H1 (cell line): ENCODE measurements around the gene CPHXL. TPM values are rescaled to one million over a fixed set of nuclear protein-coding genes. Genes with fewer than 3 reads are reported as not detected.

Source experiments
- CTCF ChIA-PET: fragments of 300-600 bp; sonication (Branson Sonifier 250); formaldehyde crosslinking; loops from one replicate; lab custom pipeline; 2021; ENCODE audit not compliant: partially characterized antibody; lab: Charles Lee
- POLR2A ChIA-PET: fragments of 300-600 bp; sonication (Branson Sonifier 250); formaldehyde crosslinking; loops from one replicate; lab custom pipeline; 2021; ENCODE audit warnings: inconsistent platforms; ENCODE audit not compliant: partially characterized antibody; lab: Charles Lee
- DNase-seq, 2 experiments: peaks; one replicate each; pipeline versions ENCODE4 v3.0.0 to v3.0.0-alpha.2; 2010 to 2022; ENCODE audit warnings: low spot score in 2 of 2, low read depth in 1 of 2, mixed read lengths in 1 of 2
- FAIRE-seq: peaks from 2 replicates; lab custom pipeline; 2011; peaks lifted over from hg19 to GRCh38; lab: Jason Lieb, UNC
- H2AFZ ChIP-seq: 2 replicates; pipeline ENCODE4 v1.8.1; 2012; ENCODE audit warnings: low read length, inconsistent platforms
- H2AK5ac ChIP-seq: 2 replicates; pipeline ENCODE4 v1.6.1; 2013; ENCODE audit warnings: low read depth, low read length
- H2BK120ac ChIP-seq: replicated peaks from 2 replicates; pipeline ENCODE3; 2013; ENCODE audit warnings: low read depth, low read length, inconsistent platforms
- H2BK12ac ChIP-seq: 2 replicates; pipeline ENCODE4 v1.6.1; 2013; ENCODE audit warnings: low read depth, low read length
- H2BK15ac ChIP-seq: 2 replicates; pipeline ENCODE4 v1.6.1; 2013; ENCODE audit warnings: low read length
- H2BK20ac ChIP-seq: 2 replicates; pipeline ENCODE4 v1.6.1; 2013; ENCODE audit warnings: low read length
- H2BK5ac ChIP-seq: 2 replicates; pipeline ENCODE4 v1.6.1; 2013; ENCODE audit warnings: low read depth, low read length
- H3K14ac ChIP-seq: 2 replicates; pipeline ENCODE4 v1.6.1; 2013; ENCODE audit warnings: inconsistent platforms; ENCODE audit not compliant: insufficient read length
- H3K18ac ChIP-seq: 2 replicates; pipeline ENCODE4 v1.6.1; 2013; ENCODE audit warnings: low read length; ENCODE audit errors: extremely low read depth
- H3K23ac ChIP-seq: 2 replicates; pipeline ENCODE4 v1.6.1; 2013; ENCODE audit warnings: inconsistent platforms; ENCODE audit not compliant: insufficient read length
- H3K23me2 ChIP-seq: 2 replicates; pipeline ENCODE4 v1.6.1; 2013; ENCODE audit warnings: low read depth, low read length
- H3K27ac ChIP-seq: 2 replicates; pipeline ENCODE4 v1.6.1; 2011; ENCODE audit warnings: low read depth, low read length, inconsistent platforms
- H3K27me3 ChIP-seq, 4 experiments: replicated peaks in 1 of 4; 1 replicate in 1 of 4; 2 replicates in 3 of 4; pipeline versions ENCODE4 v1.6.1 to v1.8.1; 2011 to 2013; ENCODE audit warnings: low read length in 3 of 4, mild to moderate bottlenecking in 3 of 4, inconsistent platforms in 2 of 4, mixed read lengths in 2 of 4, moderate library complexity in 1 of 4; ENCODE audit not compliant: control insufficient read depth in 3 of 4, insufficient read depth in 3 of 4; ENCODE audit errors: extremely low read depth in 1 of 4
- H3K36me3 ChIP-seq, 4 experiments: 2 replicates each; pipeline versions ENCODE4 v1.6.1 to v1.8.1; 2011 to 2013; ENCODE audit warnings: mild to moderate bottlenecking in 4 of 4, low read length in 3 of 4, moderate library complexity in 2 of 4, control low read depth in 1 of 4, inconsistent platforms in 1 of 4; ENCODE audit not compliant: insufficient read depth in 4 of 4, control insufficient read depth in 2 of 4
- H3K4ac ChIP-seq: replicated peaks from 2 replicates; pipeline ENCODE3; 2013; ENCODE audit warnings: low read length, low read depth, mixed read lengths, inconsistent platforms; ENCODE audit not compliant: insufficient read length
- H3K4me1 ChIP-seq, 4 experiments: replicated peaks in 1 of 4; 1 replicate in 1 of 4; 2 replicates in 3 of 4; pipeline versions ENCODE4 v1.6.1 to v1.8.1; 2011 to 2013; ENCODE audit warnings: low read length in 3 of 4, inconsistent platforms in 2 of 4, mixed read lengths in 1 of 4; ENCODE audit not compliant: insufficient read depth in 4 of 4, control insufficient read depth in 3 of 4
- H3K4me2 ChIP-seq, 2 experiments: 2 replicates each; pipeline versions ENCODE4 v1.6.1 to v1.8.1; 2011 to 2013; ENCODE audit warnings: low read depth in 2 of 2, low read length in 2 of 2, control low read depth in 1 of 2, inconsistent platforms in 1 of 2, mild to moderate bottlenecking in 1 of 2; ENCODE audit not compliant: insufficient read depth in 1 of 2
- H3K4me3 ChIP-seq, 4 experiments: fragments of 200-600, 300-600 bp in 1 of 4; sonication (generic), shearing (Covaris generic), sonication (Bioruptor Twin) in 1 of 4; 2 replicates each; pipeline versions ENCODE4 v1.5.1 to v1.8.1; 2011 to 2016; ENCODE audit warnings: low read length in 4 of 4, low read depth in 3 of 4, control low read depth in 2 of 4, inconsistent platforms in 2 of 4, mild to moderate bottlenecking in 2 of 4, mixed read lengths in 1 of 4, moderate library complexity in 1 of 4; ENCODE audit not compliant: insufficient read depth in 2 of 4; ENCODE audit errors: extremely low read depth in 1 of 4
- H3K56ac ChIP-seq: replicated peaks from 2 replicates; pipeline ENCODE3; 2013; ENCODE audit warnings: low read depth, mild to moderate bottlenecking, mixed read lengths, low read length, inconsistent platforms; ENCODE audit not compliant: insufficient read length
- H3K79me1 ChIP-seq: 2 replicates; pipeline ENCODE4 v1.6.1; 2013; ENCODE audit warnings: low read depth, low read length, control low read depth
- H3K79me2 ChIP-seq, 2 experiments: 2 replicates each; pipeline versions ENCODE4 v1.6.1 to v1.8.1; 2012 to 2013; ENCODE audit warnings: low read length in 2 of 2, mild to moderate bottlenecking in 2 of 2, inconsistent platforms in 1 of 2; ENCODE audit not compliant: insufficient read depth in 2 of 2, control insufficient read depth in 1 of 2
- H3K9ac ChIP-seq, 4 experiments: replicated peaks in 1 of 4; 1 replicate in 1 of 4; 2 replicates in 3 of 4; pipeline versions ENCODE4 v1.6.1 to v1.8.1; 2011 to 2013; ENCODE audit warnings: low read depth in 3 of 4, low read length in 3 of 4, control low read depth in 2 of 4, mild to moderate bottlenecking in 2 of 4, moderate library complexity in 2 of 4, inconsistent platforms in 1 of 4; ENCODE audit errors: extremely low read depth in 1 of 4
- H3K9me3 ChIP-seq, 2 experiments: 2 replicates each; pipeline versions ENCODE4 v1.6.1 to v1.8.1; 2012 to 2013; ENCODE audit warnings: mild to moderate bottlenecking in 2 of 2, moderate library complexity in 2 of 2, control low read depth in 1 of 2, inconsistent platforms in 1 of 2, low read depth in 1 of 2, low read length in 1 of 2, mixed read lengths in 1 of 2; ENCODE audit not compliant: insufficient read depth in 2 of 2
- H4K20me1 ChIP-seq, 2 experiments: replicated peaks in 1 of 2; 2 replicates each; pipeline versions ENCODE3 to v1.8.1; 2011 to 2013; ENCODE audit warnings: inconsistent platforms in 2 of 2, low read length in 2 of 2, mild to moderate bottlenecking in 1 of 2; ENCODE audit not compliant: insufficient read depth in 2 of 2, control insufficient read depth in 1 of 2
- H4K5ac ChIP-seq: 2 replicates; pipeline ENCODE4 v1.6.1; 2013; ENCODE audit warnings: low read length, low read depth, mixed read lengths, inconsistent platforms; ENCODE audit not compliant: insufficient read length
- H4K8ac ChIP-seq: 2 replicates; pipeline ENCODE4 v1.8.0; 2013; ENCODE audit warnings: mild to moderate bottlenecking, moderate library complexity, low read length, inconsistent platforms; ENCODE audit not compliant: insufficient read depth; ENCODE audit errors: extremely low read depth
- H4K91ac ChIP-seq: replicated peaks from 2 replicates; pipeline ENCODE3; 2013; ENCODE audit warnings: low read length, mixed read lengths, inconsistent platforms; ENCODE audit not compliant: insufficient read length
- ASH2L ChIP-seq: fragments of 200-600, 300-600 bp; sonication (generic); IDR thresholded peaks from one replicate; pipeline ENCODE4 v1.7.1; 2017; ENCODE audit warnings: low read length
- GABPA ChIP-seq: IDR thresholded peaks from 2 replicates; pipeline ENCODE4 v1.6.1; 2011; ENCODE audit warnings: mild to moderate bottlenecking, low read length, moderate library complexity, borderline replicate concordance; ENCODE audit not compliant: insufficient read depth
- JUN ChIP-seq: IDR thresholded peaks from 2 replicates; pipeline ENCODE4 v1.6.1; 2011; ENCODE audit warnings: low read depth, mild to moderate bottlenecking, improper control_type of control experiment, low read length
- JUND ChIP-seq: IDR thresholded peaks from 2 replicates; pipeline ENCODE4 v1.6.1; 2011; ENCODE audit warnings: mild to moderate bottlenecking, improper control_type of control experiment, low read length
- KDM1A ChIP-seq: fragments of 200-600, 300-600 bp; sonication (generic); IDR thresholded peaks from 2 replicates; pipeline ENCODE4 v1.7.1; 2016; ENCODE audit warnings: mild to moderate bottlenecking, low read length, borderline replicate concordance
- KDM4A ChIP-seq: IDR thresholded peaks from one replicate; pipeline ENCODE4 v1.7.1; 2012; ENCODE audit warnings: low read depth, mild to moderate bottlenecking, moderate library complexity, low read length, inconsistent platforms; ENCODE audit not compliant: severe bottlenecking
- POLR2AphosphoS5 ChIP-seq: IDR thresholded peaks from 2 replicates; pipeline ENCODE4 v1.6.1; 2011; ENCODE audit warnings: low read depth, low read length
- RAD21 ChIP-seq, 2 experiments: IDR thresholded peaks in 1 of 2; conservative IDR thresholded peaks in 1 of 2; 2 replicates each; pipeline ENCODE4 v1.6.1; 2011; ENCODE audit warnings: low read depth in 2 of 2, low read length in 2 of 2, improper control_type of control experiment in 1 of 2, inconsistent platforms in 1 of 2, mild to moderate bottlenecking in 1 of 2, moderate library complexity in 1 of 2
- RFX5 ChIP-seq: IDR thresholded peaks from 2 replicates; pipeline ENCODE4 v1.6.1; 2011; ENCODE audit warnings: low read depth, low read length, improper control_type of control experiment, borderline replicate concordance
- SIRT6 ChIP-seq: IDR thresholded peaks from one replicate; pipeline ENCODE4 v1.7.1; 2012; ENCODE audit warnings: low read length, inconsistent platforms
- SP4 ChIP-seq: IDR thresholded peaks from 2 replicates; pipeline ENCODE4 v1.6.1; 2012; ENCODE audit warnings: low read length, inconsistent platforms
- SUZ12 ChIP-seq: fragments of 200-600 bp; sonication (generic); IDR thresholded peaks from 2 replicates; pipeline ENCODE4 v1.6.1; 2012; ENCODE audit warnings: mild to moderate bottlenecking, inconsistent platforms, low read length, moderate library complexity, mixed read lengths
- WGBS, 2 experiments: shearing (Covaris generic) in 1 of 2; methylation state at CpG; one replicate each; pipeline versions ENCODE4 v1.1.6 to v1.1.7; 2013 to 2015; ENCODE audit warnings: low lambda C conversion rate in 2 of 2, mixed read lengths in 2 of 2, inconsistent platforms in 1 of 2, low coverage in 1 of 2, missing lambda C conversion rate in 1 of 2; ENCODE audit not compliant: insufficient replicate concordance in 2 of 2, insufficient coverage in 1 of 2, insufficient read length in 1 of 2; ENCODE audit errors: extremely low coverage in 1 of 2, missing lambda C conversion rate in 1 of 2; 5-methylcytosine and 5-hydroxymethylcytosine counted together
- polyA plus RNA-seq, 7 experiments: library from polyadenylated mRNA; depleted of rRNA in 3 of 7; stranded (reverse) in 5 of 7; unstranded in 2 of 7; fragments of >200 nt in 5 of 7; fragments of 200-250 nt in 2 of 7; gene quantifications; 1 replicate in 5 of 7; 2 replicates in 1 of 7; 4 replicates in 1 of 7; pipeline versions ENCODE4 v1.2.1 to v1.2.3, GENCODE V29; 2011 to 2013; ENCODE audit warnings: missing spikeins in 2 of 7, mixed read lengths in 2 of 7
- total RNA-seq: library from RNA; stranded (reverse); fragmentation: NEBNext Ultra II Directional; extraction: Animal tissue kit (Norgen Biotek cat#: 25700); gene quantifications from 2 replicates; pipeline ENCODE4 v1.2.1, GENCODE V29; 2021
- TF ChIP-seq, protein P1 (sequence below): IDR thresholded peaks from 2 replicates; pipeline ENCODE4 v1.6.1; 2012; ENCODE audit warnings: low read length, inconsistent platforms

Gene CPHXL
- total and polyA plus RNA-seq, 2 of the 8 experiments (the other 6 are each of a cell fraction or from before 2014, with no cell fraction given) = not detected

GRCh38 chr16:75701361-75701760 is 24.9 kb downstream of the CPHXL start, which contains the start of gene DUXB:
Gene DUXB (minus strand): TSS chr16:75701461. CDS start chr16:75701418, 43 bp downstream.
- CTCF ChIA-PET = no interaction called here
- Histone ChIP-seq H4K8ac (no peak within 1 kb of the TSS), H3K36me3 (no peaks in the 10 kb centered on the region), H3K56ac (no peak within 1 kb of the TSS), H3K14ac (no peak within 1 kb of the TSS), H3K79me2 (no peaks in the 10 kb centered on the region), H3K27ac (no peak within 1 kb of the TSS), H2BK15ac (no peak within 1 kb of the TSS), H3K9ac (no peak within 1 kb of the TSS), H2BK5ac (no peak within 1 kb of the TSS), H2BK12ac (no peak within 1 kb of the TSS), H3K4me1 (no peaks in the 10 kb centered on the region; a peak in 1 of 7 replicates), H3K4me3 (no peak within 1 kb of the TSS), H3K79me1 (no peaks in the 10 kb centered on the region), H2AK5ac (no peak within 1 kb of the TSS), H4K5ac (no peak within 1 kb of the TSS), H3K27me3 (no peaks in the 10 kb centered on the region), H3K23ac (no peak within 1 kb of the TSS), H2BK20ac (no peak within 1 kb of the TSS), H2BK120ac (no peak within 1 kb of the TSS), H3K23me2 (no peaks in the 10 kb centered on the region), H4K91ac (no peak within 1 kb of the TSS), H3K4ac (no peak within 1 kb of the TSS), H3K18ac (no peak within 1 kb of the TSS), H3K4me2 (no peak within 1 kb of the TSS), H2AFZ (no peak within 1 kb of the TSS), H3K9me3 (no peaks in the 10 kb centered on the region), H4K20me1 (no peaks in the 10 kb centered on the region)
- no peak for FAIRE-seq
- POLR2A ChIA-PET = interaction anchor here (0.6 kb wide), 2 partner anchors 42 to 425 kb away, joined by 3 to 7 read pairs; no protein-coding TSS in a partner anchor
- 88% methylated on average over 5 of the region's 5 CpGs; no CpG with 5 or more reads in 1 of the 2 experiments for WGBS, 2 experiments
- DNase-seq = no peak
- TF ChIP-seq RAD21 (IDR thresholded peaks at IDR 0.05 in 1 of 2, conservative IDR thresholded peaks at IDR 0.05 in 1 of 2; ENCODE audit: low read depth in 2 of 2, low read length in 2 of 2) = no peak
- no peak for TF ChIP-seq JUN
- no peak for TF ChIP-seq POLR2AphosphoS5
- TF ChIP-seq GABPA = no peak
- no peak for TF ChIP-seq JUND
- no peak for TF ChIP-seq ASH2L
- TF ChIP-seq KDM1A = no peak
- TF ChIP-seq SIRT6 = no peak
- no peak for TF ChIP-seq RFX5
- TF ChIP-seq SP4 = no peak
- no peak for TF ChIP-seq SUZ12
- TF ChIP-seq KDM4A = no peak
- TF ChIP-seq, protein P1, sequence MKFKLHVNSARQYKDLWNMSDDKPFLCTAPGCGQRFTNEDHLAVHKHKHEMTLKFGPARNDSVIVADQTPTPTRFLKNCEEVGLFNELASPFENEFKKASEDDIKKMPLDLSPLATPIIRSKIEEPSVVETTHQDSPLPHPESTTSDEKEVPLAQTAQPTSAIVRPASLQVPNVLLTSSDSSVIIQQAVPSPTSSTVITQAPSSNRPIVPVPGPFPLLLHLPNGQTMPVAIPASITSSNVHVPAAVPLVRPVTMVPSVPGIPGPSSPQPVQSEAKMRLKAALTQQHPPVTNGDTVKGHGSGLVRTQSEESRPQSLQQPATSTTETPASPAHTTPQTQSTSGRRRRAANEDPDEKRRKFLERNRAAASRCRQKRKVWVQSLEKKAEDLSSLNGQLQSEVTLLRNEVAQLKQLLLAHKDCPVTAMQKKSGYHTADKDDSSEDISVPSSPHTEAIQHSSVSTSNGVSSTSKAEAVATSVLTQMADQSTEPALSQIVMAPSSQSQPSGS = no peak
